GM19193 (cell line): ENCODE data around the gene CHST13.

ENCODE experiments used
- POLR2A ChIP-seq: IDR thresholded peaks from 4 replicates; pipeline ENCODE4 v1.6.1; 2011; ENCODE audit not compliant: insufficient read depth, insufficient read length; ENCODE audit errors: extremely low read depth

CHST13 gene

DNA sequence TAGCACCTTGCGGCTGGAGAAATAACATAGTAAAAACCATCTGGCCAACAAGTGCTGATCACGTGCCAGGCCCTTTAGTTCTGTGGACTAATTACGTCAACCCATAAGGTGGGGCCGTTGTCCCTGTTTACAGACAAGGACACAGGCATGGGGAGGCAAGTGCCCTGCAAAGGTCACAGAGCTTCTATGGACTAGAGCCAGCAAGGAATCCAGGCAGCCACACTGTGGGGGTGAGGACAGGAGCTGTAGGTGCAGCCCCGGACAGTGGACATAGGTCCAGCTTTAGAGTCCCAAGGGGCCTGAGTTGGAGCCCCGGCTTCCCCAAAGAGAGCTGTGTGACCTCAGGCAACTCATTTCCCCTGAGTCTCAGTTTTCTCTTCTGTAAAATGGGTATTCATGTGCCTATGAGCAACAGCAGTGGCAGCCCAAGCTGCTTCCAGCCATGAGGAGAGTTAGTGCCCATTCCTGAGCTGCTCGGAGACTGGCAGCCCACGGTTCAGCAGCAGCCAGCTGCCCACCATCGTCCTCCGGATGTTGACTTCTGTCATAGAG, 13.9 kb downstream of the CHST13 start:
- TF ChIP-seq POLR2A, result no peak

DNA sequence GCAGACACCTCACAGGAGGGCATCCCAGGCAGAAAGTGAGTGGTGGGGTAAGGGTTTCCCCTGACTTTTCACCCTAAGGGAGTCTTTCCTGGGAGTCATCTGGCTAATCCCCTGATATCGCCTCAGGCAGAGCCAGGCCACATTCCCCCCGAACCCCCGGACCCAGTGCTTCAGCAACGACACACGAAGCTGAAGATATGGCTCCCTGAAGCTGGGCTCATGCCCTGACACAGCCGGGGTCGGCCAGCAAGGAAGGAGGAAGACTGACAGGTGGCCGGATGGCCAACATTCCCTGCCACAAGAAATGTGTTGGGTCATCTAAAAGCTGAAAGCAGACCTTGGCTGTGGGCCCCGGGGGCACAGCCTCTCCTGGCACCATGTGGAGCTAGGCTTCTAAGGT, 14.4 kb downstream of the CHST13 start:
- TF ChIP-seq POLR2A, result no peak

DNA sequence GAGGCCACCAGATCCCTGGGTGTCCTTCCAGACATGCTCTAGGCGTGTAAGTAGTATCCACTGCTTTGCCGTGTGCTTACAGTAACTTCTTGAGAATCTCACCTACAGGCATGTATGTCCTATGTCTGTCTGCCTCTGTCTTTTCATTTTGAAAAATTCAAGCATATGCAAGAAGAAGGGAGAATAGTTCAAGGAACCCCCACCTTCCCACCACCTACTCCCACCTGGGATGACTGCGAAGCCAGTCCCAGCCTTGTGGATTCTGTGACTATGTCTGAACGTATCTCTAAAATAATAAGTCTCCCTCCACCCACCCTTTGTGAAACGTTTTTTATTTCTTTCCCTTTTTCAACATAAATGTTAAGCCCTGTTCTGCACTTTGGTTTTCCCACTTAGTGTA, 15.0 kb downstream of the CHST13 start:
- no peak for TF ChIP-seq POLR2A

DNA sequence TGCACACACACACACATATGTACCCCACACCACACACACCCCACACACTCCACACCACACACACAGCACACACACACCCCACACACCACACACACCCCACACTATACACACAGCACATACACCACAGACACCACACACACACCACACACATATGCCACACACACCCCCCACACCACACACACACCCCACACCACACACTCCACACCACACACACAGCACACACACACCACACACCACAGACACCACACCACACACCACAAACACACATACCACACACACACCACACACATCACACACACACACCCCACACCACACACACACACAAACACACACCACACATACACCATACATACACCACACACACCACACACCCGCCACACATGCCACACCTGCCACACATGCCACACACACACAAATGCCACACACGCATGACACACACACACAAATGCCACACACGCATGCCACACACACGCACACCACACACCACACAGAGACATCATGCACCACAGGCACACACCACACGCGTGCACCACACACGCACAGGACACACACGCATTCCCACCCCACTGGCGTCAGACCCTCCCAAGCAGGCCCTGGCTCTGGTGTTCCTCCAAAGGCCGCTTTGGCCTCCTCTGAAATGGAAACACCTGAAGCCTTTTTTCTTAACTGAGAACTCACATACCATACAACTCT, 15.7 kb downstream of the CHST13 start:
- TF ChIP-seq POLR2A, result no peak

DNA sequence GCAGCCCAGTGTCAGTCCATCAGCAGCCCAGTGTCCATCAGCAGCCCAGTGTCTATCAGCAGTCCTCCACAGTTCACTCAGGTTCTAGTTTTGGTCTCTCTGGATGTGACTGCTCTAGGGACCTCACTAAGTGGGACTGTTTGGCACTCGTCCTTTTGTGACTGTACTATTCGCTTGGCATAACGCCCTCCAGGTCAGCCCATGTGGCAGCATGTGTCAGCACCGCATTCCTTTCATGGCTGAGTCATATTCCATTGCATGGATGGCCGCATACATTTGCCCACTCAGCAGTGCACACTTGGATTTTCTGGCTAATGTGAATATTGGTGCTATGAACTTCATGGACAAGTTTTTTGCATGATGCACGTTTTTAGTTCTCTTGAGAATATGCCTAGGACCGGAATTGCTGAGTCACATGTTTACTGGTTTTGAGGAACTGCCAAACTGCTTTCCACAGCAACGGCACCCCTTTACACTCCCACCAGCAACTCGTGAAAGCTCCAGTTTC, 16.4 kb downstream of the CHST13 start:
- TF ChIP-seq POLR2A, result no peak

DNA sequence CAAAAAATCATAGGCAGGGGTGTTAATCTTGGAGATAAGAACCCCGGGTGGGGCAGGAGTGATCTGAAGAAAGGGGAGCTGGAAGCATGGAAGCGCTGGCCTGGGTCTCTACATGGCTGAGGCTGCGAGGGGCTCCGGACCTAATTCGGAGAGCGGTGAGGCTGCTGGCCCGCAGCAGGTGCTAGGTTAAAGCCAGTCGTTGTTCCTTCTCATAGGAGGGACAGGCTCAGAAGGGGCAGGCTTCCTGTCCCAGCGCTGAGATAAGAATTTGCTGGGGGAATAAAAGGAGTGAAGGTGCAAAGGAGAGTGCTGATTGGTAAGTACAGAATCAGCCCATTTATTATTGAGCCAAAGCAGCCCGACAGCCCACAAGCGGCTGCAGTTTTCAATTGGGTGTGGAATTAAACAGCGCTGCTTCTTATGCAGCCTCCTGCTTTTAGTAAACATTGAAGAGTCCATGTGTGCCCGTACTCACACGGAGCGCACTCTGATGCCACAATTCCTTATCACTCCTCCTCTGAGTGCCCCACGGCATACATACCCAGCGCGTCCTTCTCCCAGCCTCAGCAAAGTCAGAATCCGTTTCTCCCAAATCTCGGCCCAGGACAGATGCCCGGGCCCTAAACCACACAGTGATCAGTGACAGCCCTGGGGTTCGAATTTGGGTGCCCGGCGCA, 17.1 kb downstream of the CHST13 start:
- no peak for TF ChIP-seq POLR2A

- TF ChIP-seq POLR2A, result no peak
These were observed 17.8 kb downstream of the CHST13 start for GRCh38 chr3:126541628-126542339.

GRCh38 chr3:126542340-126543241, 18.6 kb downstream of the CHST13 start:
- no peak for TF ChIP-seq POLR2A

GRCh38 chr3:126543457-126544061, 19.6 kb downstream of the CHST13 start:
- no peak for TF ChIP-seq POLR2A

DNA sequence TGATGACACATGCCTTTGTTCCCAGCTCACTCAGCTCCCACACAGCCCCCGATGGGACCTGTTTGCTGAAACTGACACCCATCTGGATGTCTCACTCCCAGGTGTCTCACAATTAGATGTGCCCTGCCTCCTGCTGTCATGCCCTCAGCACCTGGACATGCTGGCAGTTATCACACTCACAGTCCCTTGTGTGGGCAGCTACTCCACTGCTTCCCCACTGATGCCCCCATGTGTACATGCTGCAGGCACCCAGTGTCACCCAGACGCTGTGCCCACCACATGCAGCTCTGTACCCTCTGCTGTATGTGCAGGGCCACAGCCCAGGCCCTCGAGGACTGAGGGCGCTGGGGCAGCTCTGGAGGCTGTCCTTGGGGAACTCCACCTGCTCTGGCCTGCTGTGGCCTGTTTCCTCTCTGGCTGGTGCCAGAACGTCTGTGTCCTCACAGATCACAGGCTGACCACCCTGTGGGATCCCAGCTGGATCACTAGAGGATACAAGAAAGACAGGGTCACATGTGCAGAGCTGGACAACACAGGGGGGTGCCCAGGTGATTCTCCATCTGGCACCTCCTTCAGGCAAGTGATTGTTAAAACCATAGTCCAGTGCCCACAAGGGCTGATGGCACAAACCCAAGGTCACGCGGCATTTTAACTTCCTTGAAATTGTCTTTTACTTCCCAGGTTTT, 20.8 kb downstream of the CHST13 start:
- no peak for TF ChIP-seq POLR2A

GRCh38 chr3:126545544-126545943, 21.6 kb downstream of the CHST13 start:
- TF ChIP-seq POLR2A, result no peak

GRCh38 chr3:126546013-126546412, 22.1 kb downstream of the CHST13 start:
- TF ChIP-seq POLR2A, result no peak

DNA sequence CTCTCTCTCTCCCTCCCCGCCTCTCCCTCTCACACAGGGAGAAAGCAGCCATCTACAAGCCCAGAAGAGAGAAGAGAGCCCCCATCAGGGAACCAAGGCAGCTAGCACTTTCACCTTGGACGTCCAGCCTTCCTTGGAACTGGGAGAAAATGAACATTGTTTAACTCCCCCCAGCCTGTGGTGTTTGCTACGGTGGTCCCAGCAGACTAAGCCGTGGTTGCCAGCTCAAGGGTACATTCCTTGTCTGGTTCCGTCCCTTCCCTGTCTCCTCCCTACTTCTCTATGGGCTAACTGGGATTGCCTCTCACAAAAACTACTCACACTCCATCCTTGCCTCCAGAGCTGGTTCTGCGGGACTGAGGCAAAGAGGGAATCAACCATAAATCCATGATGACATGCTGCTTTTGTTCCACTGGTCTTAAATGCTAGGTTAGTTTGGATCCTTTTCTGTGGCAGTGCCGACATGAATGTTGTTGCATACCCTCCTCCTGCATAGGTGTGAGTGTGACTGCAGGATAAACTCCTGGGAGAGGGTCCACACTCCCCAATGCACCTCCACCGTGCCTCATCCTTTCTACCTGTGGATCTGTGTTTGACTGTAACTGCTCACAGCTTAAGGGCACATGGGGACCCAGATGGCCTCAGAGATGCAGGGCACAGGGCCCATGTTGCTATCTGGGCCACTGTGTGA, 22.7 kb downstream of the CHST13 start:
- no peak for TF ChIP-seq POLR2A
